HG03066 (cell line): Measurements from ENCODE around the gene DIPK1B.

Experiments
- ATAC-seq: cut with Tn5 transposase; IDR thresholded peaks from one replicate; pipeline ENCODE4 v1.9.1; 2021; ENCODE audit warnings: low read depth; ENCODE audit not compliant: unreplicated experiment

Gene DIPK1B

DNA sequence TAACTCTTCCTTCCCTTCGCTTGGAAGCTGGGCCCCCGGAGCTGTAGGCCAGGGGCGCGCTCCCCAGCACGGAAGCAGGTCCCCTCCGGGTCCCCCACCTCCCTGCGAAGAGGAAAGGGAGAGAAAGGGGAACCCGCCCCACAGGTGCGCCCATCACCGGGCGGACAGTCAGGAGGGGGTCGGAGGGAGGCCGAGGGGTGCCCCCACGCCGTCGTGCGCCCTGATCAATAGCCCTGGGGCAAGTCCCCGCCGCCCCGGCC is 25.9 kb upstream of the DIPK1B start:
- ATAC-seq = no peak

DNA sequence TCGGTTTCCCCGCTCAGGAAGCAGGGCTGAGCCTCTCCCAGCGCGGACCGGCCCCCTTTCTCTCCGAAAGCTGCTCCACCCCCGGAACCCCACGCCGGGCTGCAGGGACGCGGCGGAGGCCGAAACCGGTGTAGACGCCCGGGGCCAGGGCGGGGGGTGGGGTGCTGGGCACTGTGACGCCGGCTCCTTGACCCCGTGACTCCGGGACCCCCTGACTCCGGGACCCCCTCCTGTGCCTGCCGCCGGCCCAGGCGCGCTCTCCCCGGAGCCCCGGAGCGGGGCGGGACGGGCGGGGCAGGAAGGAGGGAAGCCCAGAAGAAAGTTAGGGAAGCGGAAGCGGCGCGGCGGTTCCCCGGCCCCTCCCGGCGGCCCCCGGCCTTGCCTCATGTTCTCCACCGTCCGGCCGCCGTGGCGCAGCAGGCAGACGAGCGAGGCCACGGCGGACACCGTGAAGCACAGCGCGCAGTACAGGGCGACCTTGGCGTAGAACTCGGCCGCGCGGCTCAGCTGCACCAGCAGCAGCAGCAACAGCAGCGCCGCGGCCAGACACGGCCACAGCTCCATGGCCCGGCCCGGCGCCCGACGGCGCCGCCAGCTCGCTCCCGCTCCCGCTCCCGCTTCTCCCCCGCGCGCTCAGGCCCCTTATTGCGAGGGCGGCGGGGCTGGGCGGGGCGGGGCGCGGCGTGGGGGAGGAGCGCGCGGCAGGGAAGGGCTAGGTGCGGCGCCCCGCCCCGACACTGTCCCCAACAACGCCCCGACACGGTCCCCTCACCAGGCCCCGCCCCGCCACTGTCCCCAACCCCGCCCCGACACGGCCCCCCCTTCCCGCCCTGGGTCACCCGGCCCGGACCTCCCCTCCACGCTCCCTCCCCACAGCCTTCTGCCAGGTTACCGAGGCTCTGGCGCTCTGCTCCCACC is 25.3 kb upstream of the DIPK1B start, which contains the start of gene AGPAT2:
AGPAT2 (minus strand) TSS at position 664 of the 918 bp plus-strand sequence; CDS start at position 564, 100 bp downstream.
- no peak for ATAC-seq

DNA sequence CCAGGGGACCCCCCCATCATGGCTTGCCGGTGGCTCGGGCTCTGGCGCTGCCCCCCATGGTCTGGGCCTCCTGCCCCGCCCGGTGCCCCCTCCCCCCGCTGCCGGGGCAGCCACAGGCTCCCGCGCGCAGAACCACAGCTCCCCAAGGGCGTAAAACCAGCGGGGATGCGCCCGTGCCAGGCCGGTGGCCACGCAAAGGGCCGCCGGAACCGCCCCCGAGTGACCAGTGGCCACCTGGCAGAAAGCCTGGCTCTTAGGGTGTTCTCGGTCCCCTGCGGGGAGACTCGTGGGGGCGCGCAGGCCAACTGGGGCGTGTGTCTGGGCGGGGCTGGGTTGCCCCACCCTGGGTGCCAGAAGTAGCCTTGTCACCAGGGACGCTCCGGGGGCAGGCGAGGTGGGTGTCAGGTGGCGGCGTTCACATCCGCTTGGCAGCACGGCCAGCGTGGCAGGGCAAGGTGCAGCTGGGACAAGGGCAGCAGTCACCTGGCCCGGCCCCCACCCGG is 24.6 kb upstream of the DIPK1B start:
- no peak for ATAC-seq

DNA sequence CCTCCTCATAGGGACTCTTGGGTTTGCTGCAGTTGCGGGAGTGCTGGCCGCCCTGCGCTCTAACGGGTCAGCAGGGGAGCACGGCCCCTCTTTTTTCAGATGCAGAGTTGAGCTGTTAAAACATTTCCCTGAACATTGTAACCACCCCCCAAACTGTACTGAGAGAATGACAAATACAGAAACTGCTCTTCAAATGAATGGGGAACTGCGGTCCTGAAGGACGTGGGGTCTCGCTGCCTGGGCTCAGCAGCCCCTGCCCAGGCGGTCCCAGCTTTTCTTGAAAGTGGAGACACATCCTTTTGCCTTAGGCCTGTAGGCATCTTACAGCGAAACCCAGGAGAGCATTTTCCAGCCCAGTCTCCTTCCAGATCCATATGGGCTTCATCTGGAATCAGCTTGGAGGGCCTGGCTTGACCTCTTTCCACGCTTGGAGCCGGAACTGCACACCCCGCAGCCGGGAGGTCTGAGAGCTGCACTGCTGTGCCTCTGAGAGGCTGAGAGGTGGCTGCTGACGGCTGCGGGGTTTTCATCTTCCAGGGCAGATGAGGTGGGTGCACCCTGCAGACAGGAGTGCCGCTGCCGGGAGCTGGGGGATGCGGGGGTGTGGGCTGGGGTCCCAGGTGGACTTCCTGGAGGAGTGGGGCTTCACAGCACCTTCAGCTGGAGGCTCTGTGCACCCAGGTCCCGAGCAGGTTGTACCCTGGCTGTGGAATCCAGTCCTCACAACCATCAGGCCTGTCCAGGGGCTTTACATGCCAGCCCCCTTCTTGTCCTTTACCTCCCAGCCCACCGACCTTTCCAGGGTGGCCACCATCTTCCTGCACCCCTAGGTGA is 23.9 kb upstream of the DIPK1B start:
- ATAC-seq = no peak

DNA sequence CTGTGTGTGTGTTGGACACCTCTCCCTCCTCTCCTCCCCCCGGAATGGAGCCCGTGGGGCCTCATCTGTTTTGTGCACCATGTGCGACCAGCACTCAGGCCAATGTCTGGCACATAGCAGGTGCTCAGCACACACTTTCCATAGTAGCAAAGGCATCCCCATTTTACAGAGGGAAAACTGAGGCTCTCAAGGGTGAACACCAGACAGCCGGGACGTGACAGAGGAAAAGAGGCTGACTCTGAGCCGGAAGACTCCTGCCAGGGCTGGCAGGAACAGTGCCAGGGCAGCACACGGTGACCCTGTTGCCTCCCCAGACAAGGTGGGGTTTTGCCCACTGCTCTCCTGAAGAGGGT is 23.3 kb upstream of the DIPK1B start:
- no peak for ATAC-seq

DNA sequence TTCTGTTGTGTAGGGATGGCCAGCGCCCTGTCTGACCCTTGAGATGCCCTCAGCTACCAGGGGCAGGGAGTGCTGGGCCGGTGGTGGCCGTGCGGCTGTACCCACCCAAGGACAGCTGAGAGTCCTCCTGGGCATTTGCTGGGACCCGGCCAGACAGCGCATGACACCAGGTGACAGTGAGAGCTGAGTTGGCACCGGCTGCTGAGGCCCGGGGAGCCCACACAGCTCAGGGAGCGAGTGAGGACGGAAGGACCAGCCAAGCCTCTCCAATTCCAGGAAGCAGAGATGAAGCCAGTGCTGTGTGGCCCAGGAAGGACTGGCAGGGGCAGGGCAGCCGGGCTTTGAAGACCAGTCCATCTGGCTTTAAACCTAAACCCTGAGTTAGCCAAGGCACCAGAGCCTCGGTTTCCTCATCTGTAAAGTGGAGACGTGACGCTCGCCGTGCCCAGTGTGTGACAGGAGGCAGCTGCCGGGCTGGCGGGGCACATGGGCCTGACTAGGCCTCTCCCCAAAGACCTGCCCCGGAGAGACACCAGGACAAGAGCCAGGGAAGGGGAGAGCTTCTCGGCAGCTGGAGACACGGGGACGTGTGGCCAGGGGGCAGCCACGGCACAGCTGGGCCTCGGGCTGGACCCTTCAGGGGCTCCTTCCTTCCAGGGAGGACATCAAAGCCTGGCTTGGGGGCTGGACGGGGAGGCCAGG is 22.1 kb upstream of the DIPK1B start:
- ATAC-seq = no peak

DNA sequence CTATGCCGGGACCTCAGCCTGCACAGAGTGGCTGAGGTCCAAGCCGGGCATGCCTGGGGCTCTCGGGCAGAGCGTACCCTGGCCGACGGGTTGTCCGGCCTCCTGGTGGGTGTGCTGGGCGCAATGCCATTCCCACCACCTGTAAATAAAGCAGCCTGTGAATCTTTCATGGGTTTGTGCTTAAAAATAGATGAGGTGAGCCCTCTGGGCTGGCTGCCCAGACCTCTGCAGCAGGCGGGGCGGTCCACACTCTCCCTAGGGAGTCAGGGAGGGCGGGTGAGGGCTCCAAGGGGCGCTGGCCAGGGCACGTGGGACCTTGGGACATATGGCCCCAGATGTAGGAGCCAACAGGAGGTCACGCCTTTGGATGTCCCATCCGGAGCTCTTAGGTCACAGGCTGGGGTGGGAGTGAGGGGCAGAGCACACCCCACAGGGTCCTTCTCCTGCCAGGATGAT is 21.5 kb upstream of the DIPK1B start:
- ATAC-seq = no peak

DNA sequence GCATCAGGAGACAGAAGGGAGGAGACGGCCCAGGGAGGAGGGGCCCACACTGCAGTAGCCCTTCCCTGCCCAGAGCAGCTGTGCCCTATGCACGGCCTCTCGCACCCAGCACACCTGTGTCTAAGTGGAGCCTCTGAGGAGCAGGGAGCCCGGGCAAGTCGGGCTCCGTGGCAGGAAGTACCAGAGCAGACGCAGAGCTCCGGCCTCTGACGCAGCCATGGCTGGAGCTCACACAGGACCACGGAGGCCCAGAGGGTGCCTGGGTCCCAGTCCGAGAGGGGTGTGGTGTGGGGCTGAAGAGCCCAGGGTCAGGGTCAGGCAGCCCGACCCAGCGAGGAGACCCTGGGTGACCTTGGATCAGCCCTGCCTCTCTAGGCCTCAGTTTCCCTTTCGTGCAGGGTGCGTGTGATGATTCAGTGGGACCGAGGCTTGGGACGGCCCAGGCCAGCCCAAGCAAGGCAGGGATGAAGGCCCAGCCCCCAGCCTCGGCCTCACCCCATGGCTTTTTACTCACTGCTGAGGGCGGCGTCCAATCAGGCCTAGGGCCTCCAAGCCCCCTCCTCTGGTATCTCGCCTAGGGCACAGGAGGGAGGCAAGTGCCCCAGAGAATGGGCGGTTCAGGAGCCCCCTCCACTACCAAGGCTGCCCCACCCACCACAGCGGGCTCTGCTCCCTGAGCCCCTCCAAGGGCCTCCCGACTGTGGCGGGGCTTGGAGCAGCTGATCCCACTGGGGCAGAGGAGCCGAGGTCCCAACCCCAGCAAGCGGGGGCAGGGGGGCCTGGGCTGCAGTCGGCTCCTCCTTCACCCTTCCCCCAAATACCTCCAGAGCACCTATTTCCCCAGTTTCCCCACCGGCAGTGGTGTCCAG is 20.8 kb upstream of the DIPK1B start:
- ATAC-seq = no peak

DNA sequence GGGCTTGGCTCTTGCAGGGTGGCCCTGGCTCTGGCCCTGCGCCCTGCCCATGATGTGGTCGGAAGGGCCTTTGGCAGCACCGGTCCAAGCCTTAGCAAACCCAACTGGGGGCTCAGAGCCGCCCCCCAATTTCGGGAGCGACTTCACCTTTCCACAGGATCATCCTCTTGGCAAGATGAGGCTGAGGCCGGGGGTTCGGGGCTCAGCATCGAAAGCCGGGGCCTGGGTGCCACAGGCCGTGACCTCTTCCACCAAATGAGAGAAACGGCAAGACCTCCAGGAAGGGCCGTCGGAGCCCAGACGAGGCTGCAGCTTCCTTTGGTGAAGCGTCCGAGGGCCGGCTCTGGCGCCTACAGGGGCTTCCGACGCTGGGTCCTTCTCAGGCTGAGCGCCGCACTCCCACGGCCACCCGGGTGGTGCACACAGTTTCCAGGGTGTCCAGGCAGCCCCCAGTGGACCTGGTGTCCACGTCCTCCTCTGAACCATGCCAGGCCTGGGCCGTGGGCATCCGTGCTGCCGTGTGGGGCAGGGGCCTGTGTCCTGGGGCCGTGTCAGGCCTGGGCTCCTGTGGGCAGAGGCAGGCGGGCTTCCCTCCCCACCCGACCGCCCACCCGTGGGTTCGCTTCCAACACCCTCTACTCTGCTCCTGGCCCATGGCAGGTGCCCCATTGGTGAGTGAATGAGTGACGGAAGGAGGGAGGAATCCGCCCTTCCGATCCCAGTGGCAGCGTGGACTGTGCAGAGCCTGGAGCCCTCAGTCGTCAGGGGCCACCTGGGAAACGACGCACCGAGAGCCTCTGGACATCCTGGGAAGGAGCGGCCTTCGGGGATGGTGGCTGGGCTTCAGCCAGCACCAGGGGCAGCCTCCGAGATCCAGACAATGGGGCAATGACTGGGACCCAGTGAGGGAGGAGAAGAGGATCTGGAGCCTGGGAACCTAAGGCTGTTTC is 19.9 kb upstream of the DIPK1B start:
- ATAC-seq = no peak

DNA sequence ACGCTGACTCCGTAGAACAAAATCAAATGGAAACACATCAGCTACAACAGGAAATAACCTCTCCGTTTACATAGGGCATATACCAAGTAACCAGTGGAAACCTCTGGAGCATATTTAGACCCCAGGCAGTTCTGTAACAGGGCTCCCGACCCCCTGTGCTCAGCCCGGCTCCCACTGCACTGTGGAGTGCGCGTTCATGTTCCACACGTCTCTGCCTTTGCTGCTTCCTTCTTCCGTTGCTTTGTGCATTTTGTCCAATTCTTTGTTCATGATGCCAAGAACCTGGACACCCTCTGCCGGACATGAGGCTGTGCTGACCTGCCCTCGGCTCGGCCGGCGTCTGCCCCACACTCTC is 19.3 kb upstream of the DIPK1B start:
- ATAC-seq = no peak

DNA sequence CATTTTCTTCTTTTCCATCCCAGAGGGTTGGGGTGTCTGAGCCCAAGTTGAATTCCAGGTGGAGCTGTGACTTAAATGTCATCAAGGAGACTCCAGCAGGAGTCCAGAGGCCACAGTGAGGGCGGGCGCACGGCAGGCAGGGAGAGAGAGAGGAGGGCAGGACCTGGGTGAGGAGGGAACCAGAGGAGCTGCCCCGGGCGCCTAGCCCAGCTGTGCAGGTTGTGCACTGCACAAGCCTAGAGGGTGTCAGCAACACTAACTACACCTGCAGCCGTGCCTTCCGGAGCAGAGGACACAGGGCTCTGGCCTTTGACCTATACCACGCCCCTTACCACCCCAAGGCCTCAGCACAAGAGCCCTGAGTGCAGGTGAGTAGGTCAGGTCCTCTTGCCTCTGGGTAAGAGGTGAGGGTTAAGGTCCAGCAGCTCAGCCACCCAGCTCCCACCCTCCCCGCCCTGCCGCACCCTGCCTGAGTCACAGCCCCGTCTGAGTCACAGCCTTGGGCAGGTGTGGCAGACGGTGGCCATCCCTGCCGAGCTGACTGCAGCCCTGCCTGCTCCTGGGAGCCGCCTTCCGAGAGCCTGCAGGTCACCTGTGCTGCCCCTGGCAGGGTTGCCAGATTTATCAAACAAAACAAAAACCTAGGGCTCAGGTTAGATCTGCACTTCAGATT is 18.7 kb upstream of the DIPK1B start:
- ATAC-seq = no peak

DNA sequence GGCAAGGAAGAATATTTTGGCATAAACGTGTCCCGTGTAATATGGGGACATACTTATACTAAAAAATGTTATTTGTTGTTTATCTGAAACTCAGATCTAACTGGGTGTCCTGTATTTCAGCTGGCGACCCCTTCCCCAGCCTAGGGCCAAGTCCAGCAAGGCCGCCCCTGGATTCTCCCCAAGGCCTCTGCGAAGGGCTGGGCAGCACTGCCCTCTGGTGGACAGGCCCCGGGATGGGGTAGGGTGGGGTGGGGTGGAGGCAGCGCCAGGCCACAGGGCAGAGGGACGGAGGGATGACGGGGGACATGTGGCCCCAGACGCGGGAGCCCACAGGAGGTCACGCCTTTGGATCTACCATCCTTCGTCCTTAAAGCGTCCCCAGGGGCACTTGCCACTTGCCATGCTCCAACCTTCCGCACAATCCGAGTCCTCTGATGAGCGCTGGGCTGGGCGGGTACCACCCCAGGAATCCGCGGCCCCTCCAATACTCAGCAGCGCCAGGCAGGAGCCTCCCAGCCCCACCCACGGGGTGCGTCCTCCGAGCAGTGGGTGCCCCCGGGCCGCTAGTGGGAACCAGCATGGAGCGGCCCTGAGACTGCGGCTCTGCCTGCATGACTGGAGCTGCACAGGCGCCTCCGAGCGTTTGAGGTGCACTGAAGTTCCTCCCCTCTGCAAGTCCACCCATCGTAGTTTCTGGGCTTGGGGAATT is 18.1 kb upstream of the DIPK1B start:
- no peak for ATAC-seq

DNA sequence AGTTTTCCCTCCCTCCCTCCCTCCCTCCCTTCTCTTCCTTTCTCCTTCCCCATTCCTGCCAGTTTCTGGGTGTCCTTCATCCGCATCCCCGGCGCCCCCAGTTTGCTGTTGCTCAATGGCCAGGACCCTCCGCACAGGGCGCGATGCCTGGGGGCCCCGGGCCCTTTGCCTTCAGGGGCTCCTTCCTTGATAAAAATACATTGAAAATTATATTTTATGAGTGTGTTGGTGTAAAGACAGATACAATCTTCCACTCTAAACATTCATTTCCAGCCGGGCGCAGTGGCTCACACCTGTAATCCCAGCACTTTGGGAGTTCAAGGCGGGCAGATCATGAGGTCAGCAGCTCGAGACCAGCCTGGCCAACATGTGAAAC is 17.5 kb upstream of the DIPK1B start:
- no peak for ATAC-seq

DNA sequence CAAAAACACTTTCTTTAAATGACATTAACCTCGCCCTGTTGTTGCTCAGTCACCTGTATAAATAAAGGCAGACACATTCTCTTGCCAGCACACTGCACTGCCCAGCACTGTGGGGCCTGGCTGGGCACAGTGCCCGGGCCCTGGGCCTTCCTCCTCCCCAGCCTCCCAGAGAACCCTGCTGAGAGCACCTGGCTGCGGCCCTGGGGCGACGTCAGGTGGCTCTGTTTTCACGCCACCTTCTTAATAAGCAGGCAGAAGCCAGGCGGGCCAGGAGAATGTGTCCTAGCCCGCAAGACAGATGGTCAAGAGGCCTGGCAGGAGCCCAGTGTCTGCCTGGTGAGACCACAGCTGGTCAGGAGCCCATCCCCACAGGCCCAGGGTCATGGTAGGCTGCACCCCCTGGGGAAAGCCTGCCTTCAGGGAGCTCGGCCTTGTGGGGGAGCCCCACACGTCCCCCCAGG is 16.9 kb upstream of the DIPK1B start:
- no peak for ATAC-seq

DNA sequence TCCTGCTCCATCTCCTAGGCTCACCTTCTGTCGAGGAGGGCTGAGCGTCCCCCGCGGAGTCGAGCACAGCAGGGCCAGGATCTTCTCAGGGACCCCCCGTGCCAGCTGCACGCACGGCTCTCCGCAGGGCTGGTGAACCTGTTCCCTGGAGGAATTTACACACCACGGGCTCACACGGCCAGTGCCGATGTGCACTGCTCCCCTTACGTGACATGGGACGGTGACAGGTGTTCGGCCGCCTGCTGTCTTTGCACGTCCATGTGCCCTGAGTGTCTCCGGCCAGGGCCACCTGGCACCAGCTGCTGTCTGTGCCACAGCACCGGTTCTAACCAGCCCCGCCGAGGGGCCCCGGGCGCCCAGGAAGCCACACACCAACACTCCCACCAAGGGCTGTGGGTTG is 16.4 kb upstream of the DIPK1B start:
- no peak for ATAC-seq

DNA sequence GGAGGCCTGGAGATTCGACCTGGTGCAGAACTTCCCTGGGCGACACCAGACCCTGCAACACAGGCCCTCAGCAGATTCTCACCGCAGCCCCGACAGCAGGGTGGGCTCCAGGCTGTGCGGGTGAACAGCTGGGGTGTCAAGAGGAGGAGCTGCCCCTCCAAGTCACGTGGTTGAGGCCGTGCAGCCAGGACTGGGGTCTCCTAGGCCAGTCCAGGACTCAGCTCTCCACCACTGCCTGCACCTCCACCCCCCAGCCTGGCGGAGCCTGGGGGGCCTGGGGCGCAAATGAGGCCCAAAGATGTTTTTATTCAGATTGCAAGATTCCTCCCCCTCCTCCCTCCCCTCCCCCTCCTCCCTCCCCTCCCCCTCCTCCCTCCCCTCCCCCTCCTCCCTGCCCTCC is 15.9 kb upstream of the DIPK1B start:
- no peak for ATAC-seq

DNA sequence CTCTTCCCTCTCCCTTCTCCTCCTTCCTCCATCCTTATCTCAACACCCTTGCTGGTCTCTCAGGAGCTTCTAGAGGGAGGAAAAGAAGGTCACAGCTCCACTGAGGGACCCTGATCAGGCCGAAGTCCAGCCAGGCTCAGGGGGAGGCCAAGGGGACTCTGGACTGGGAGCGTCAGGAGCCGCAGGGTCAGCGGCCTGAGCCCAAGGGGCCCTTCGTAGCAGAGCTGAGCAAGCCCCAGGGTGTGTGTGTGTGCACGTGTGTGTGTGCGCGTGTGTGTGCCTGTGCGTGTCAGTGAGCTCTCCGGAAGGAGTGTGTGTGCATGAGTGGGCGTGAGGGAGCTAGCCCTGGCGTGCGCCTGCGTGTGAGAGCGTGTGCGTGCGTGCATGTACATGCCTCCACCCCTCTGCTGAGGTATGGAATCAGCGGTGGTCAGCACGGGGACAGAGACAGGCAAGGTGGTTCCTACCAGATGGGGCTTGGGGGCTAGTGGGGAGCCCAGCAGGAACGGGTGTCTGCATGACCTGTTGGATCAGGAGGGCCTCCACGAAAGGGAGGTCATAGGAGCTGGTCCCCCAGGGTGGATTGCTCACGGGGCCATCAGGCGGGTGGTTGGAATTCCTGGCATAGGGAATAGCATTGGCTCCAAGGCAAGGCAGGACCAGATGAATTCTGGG is 15.1 kb upstream of the DIPK1B start:
- no peak for ATAC-seq
